ENCODE data around the gene DENND5B. TPM values are rescaled to one million over a fixed set of nuclear protein-coding genes. Genes with fewer than 3 reads are reported as not detected.

Gene DENND5B
- total RNA-seq, 1 experiment from 2014 or later: 13.8 TPM

GRCh38 chr12:31465002-31465401 is 125.9 kb downstream of the DENND5B start (continued):
- no peak for TF ChIP-seq FOXP4 (CRISPR knock-in tag; IDR thresholded peaks at IDR 0.05)
- TF ChIP-seq, protein P1, sequence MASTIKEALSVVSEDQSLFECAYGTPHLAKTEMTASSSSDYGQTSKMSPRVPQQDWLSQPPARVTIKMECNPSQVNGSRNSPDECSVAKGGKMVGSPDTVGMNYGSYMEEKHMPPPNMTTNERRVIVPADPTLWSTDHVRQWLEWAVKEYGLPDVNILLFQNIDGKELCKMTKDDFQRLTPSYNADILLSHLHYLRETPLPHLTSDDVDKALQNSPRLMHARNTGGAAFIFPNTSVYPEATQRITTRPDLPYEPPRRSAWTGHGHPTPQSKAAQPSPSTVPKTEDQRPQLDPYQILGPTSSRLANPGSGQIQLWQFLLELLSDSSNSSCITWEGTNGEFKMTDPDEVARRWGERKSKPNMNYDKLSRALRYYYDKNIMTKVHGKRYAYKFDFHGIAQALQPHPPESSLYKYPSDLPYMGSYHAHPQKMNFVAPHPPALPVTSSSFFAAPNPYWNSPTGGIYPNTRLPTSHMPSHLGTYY (CRISPR knock-in tag; IDR thresholded peaks at IDR 0.05): no peak

- no peak for TF ChIP-seq ZNF425 (CRISPR knock-in tag; conservative IDR thresholded peaks at IDR 0.05)
- TF ChIP-seq, protein P2, sequence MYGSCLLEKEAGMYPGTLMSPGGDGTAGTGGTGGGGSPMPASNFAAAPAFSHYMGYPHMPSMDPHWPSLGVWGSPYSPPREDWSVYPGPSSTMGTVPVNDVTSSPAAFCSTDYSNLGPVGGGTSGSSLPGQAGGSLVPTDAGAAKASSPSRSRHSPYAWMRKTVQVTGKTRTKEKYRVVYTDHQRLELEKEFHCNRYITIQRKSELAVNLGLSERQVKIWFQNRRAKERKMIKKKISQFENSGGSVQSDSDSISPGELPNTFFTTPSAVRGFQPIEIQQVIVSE (CRISPR knock-in tag; IDR thresholded peaks at IDR 0.05; ENCODE audit: borderline replicate concordance): no peak
- TF ChIP-seq, protein P3, sequence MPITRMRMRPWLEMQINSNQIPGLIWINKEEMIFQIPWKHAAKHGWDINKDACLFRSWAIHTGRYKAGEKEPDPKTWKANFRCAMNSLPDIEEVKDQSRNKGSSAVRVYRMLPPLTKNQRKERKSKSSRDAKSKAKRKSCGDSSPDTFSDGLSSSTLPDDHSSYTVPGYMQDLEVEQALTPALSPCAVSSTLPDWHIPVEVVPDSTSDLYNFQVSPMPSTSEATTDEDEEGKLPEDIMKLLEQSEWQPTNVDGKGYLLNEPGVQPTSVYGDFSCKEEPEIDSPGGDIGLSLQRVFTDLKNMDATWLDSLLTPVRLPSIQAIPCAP (CRISPR knock-in tag; IDR thresholded peaks at IDR 0.05): no peak
- no peak for TF ChIP-seq ATF1 (CRISPR knock-in tag; IDR thresholded peaks at IDR 0.05)
- TF ChIP-seq, protein P4, sequence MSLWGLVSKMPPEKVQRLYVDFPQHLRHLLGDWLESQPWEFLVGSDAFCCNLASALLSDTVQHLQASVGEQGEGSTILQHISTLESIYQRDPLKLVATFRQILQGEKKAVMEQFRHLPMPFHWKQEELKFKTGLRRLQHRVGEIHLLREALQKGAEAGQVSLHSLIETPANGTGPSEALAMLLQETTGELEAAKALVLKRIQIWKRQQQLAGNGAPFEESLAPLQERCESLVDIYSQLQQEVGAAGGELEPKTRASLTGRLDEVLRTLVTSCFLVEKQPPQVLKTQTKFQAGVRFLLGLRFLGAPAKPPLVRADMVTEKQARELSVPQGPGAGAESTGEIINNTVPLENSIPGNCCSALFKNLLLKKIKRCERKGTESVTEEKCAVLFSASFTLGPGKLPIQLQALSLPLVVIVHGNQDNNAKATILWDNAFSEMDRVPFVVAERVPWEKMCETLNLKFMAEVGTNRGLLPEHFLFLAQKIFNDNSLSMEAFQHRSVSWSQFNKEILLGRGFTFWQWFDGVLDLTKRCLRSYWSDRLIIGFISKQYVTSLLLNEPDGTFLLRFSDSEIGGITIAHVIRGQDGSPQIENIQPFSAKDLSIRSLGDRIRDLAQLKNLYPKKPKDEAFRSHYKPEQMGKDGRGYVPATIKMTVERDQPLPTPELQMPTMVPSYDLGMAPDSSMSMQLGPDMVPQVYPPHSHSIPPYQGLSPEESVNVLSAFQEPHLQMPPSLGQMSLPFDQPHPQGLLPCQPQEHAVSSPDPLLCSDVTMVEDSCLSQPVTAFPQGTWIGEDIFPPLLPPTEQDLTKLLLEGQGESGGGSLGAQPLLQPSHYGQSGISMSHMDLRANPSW (CRISPR knock-in tag; conservative IDR thresholded peaks at IDR 0.05; ENCODE audit: low read depth): no peak
- TF ChIP-seq NR3C1 (CRISPR knock-in tag; conservative IDR thresholded peaks at IDR 0.05; ENCODE audit: low read depth): no peak
- no peak for TF ChIP-seq FOXJ3 (CRISPR knock-in tag; IDR thresholded peaks at IDR 0.05; ENCODE audit: borderline replicate concordance)
- TF ChIP-seq NFE2L1 (CRISPR knock-in tag; IDR thresholded peaks at IDR 0.05): no peak
- TF ChIP-seq NR2C2 (CRISPR knock-in tag; IDR thresholded peaks at IDR 0.05): no peak
- no peak for TF ChIP-seq NFYB (CRISPR knock-in tag; conservative IDR thresholded peaks at IDR 0.05; ENCODE audit: low read depth)
- TF ChIP-seq ZNF671 (CRISPR knock-in tag; IDR thresholded peaks at IDR 0.05): no peak
- TF ChIP-seq TEAD4 (CRISPR knock-in tag; IDR thresholded peaks at IDR 0.05): no peak
- TF ChIP-seq, protein P5, sequence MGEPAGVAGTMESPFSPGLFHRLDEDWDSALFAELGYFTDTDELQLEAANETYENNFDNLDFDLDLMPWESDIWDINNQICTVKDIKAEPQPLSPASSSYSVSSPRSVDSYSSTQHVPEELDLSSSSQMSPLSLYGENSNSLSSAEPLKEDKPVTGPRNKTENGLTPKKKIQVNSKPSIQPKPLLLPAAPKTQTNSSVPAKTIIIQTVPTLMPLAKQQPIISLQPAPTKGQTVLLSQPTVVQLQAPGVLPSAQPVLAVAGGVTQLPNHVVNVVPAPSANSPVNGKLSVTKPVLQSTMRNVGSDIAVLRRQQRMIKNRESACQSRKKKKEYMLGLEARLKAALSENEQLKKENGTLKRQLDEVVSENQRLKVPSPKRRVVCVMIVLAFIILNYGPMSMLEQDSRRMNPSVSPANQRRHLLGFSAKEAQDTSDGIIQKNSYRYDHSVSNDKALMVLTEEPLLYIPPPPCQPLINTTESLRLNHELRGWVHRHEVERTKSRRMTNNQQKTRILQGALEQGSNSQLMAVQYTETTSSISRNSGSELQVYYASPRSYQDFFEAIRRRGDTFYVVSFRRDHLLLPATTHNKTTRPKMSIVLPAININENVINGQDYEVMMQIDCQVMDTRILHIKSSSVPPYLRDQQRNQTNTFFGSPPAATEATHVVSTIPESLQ (CRISPR knock-in tag; IDR thresholded peaks at IDR 0.05): no peak
- CTCF ChIA-PET: no interaction called here
Measured at GRCh38 chr12:31460024-31460423, 130.9 kb downstream of the DENND5B start.

More at GRCh38 chr12:31460024-31460423, 130.9 kb downstream of the DENND5B start:
- no peaks in the 10 kb centered on the region for H3K27me3 Mint-ChIP-seq (ENCODE audit: low read depth)
- no peak for ATAC-seq
- peaks cover 4% of the 10 kb centered on the region for H3K4me1 Mint-ChIP-seq
- POLR2A ChIA-PET: no interaction called here
- H3K4me3 Mint-ChIP-seq: no peak overlapping the region
- no peaks in the 10 kb centered on the region for H3K36me3 Mint-ChIP-seq
- DNase-seq (ENCODE audit: low spot score): no peak
- H3K9me3 Mint-ChIP-seq: no peaks in the 10 kb centered on the region
- peak overlapping the region; percentile 84; the same call in 1 of the 2 replicates for H3K27ac Mint-ChIP-seq
